H9 (cell line): ENCODE data around the gene FAT1. TPM values are rescaled to one million over a fixed set of nuclear protein-coding genes. Genes with fewer than 3 reads are reported as not detected.

Source experiments
- DNase-seq: peaks from one replicate; pipeline ENCODE4 v3.0.0-alpha.2; 2017
- H2AFZ ChIP-seq: one replicate; pipeline ENCODE4 v1.6.1; 2013; ENCODE audit warnings: mild to moderate bottlenecking, low read length, control low read depth, moderate library complexity
- H2AK5ac ChIP-seq: 2 replicates; pipeline ENCODE4 v1.6.1; 2013; ENCODE audit warnings: low read length, control low read depth, mixed read lengths; ENCODE audit not compliant: insufficient read length
- H2BK120ac ChIP-seq: one replicate; pipeline ENCODE4 v1.6.1; 2013; ENCODE audit warnings: low read depth, mild to moderate bottlenecking, low read length, control low read depth, inconsistent platforms; ENCODE audit not compliant: poor library complexity, severe bottlenecking
- H2BK12ac ChIP-seq: 2 replicates; pipeline ENCODE4 v1.6.1; 2013; ENCODE audit warnings: low read length, control low read depth, mixed read lengths, low read depth; ENCODE audit not compliant: insufficient read length
- H2BK15ac ChIP-seq: 2 replicates; pipeline ENCODE4 v1.6.1; 2013; ENCODE audit warnings: low read depth, low read length, control low read depth
- H2BK20ac ChIP-seq: one replicate; pipeline ENCODE4 v1.6.1; 2013; ENCODE audit warnings: low read depth, mild to moderate bottlenecking, low read length, control low read depth, inconsistent platforms; ENCODE audit not compliant: poor library complexity, severe bottlenecking
- H2BK5ac ChIP-seq: 2 replicates; pipeline ENCODE4 v1.6.1; 2013; ENCODE audit warnings: low read length, control low read depth, mixed read lengths; ENCODE audit not compliant: insufficient read length
- H3K14ac ChIP-seq: 2 replicates; pipeline ENCODE4 v1.6.1; 2013; ENCODE audit warnings: low read length, control low read depth; ENCODE audit not compliant: insufficient read depth
- H3K18ac ChIP-seq: 2 replicates; pipeline ENCODE4 v1.6.1; 2013; ENCODE audit warnings: low read depth, mild to moderate bottlenecking, mixed read lengths, low read length, control low read depth; ENCODE audit not compliant: insufficient read length
- H3K23ac ChIP-seq: 2 replicates; pipeline ENCODE4 v1.6.1; 2013; ENCODE audit warnings: low read length, control low read depth, mixed read lengths, low read depth; ENCODE audit not compliant: insufficient read length
- H3K23me2 ChIP-seq: 2 replicates; pipeline ENCODE4 v1.6.1; 2013; ENCODE audit warnings: low read depth, mild to moderate bottlenecking, mixed read lengths, low read length, control low read depth; ENCODE audit not compliant: insufficient read length, poor library complexity, severe bottlenecking
- H3K27ac ChIP-seq: 2 replicates; pipeline ENCODE4 v1.5.1; 2013; ENCODE audit warnings: low read length, control low read depth, mixed read lengths, low read depth; ENCODE audit not compliant: insufficient read length
- H3K27me3 ChIP-seq: 2 replicates; pipeline ENCODE4 v1.6.1; 2013; ENCODE audit warnings: low read length, control low read depth, inconsistent platforms; ENCODE audit not compliant: insufficient read depth
- H3K4ac ChIP-seq: 2 replicates; pipeline ENCODE4 v1.6.1; 2013; ENCODE audit warnings: low read depth, mild to moderate bottlenecking, control low read depth, inconsistent platforms, low read length, moderate library complexity
- H3K4me1 ChIP-seq: 2 replicates; pipeline ENCODE4 v1.6.1; 2013; ENCODE audit warnings: low read length, control low read depth, inconsistent platforms; ENCODE audit not compliant: insufficient read depth
- H3K4me2 ChIP-seq: 2 replicates; pipeline ENCODE4 v1.6.1; 2013; ENCODE audit warnings: low read length, control low read depth, mixed read lengths; ENCODE audit not compliant: insufficient read length, insufficient read depth
- H3K56ac ChIP-seq: 2 replicates; pipeline ENCODE4 v1.6.1; 2013; ENCODE audit warnings: low read depth, mild to moderate bottlenecking, mixed read lengths, low read length, control low read depth; ENCODE audit not compliant: insufficient read length
- H3K79me1 ChIP-seq: 2 replicates; pipeline ENCODE4 v1.6.1; 2013; ENCODE audit warnings: low read depth, mild to moderate bottlenecking, moderate library complexity, low read length, control low read depth, inconsistent platforms; ENCODE audit not compliant: insufficient read depth, poor library complexity, severe bottlenecking
- H3K79me2 ChIP-seq: 2 replicates; pipeline ENCODE4 v1.6.1; 2013; ENCODE audit warnings: low read length, control low read depth, inconsistent platforms; ENCODE audit not compliant: insufficient read depth
- H3K9ac ChIP-seq: 2 replicates; pipeline ENCODE4 v1.6.1; 2013; ENCODE audit warnings: low read length, control low read depth, mixed read lengths; ENCODE audit not compliant: insufficient read length; ENCODE audit errors: extremely low read depth
- H3K9me3 ChIP-seq: one replicate; pipeline ENCODE4 v1.6.1; 2013; ENCODE audit warnings: low read depth, low read length, inconsistent platforms; ENCODE audit not compliant: control insufficient read depth
- H3T11ph ChIP-seq: one replicate; pipeline ENCODE4 v1.6.1; 2013; ENCODE audit warnings: mild to moderate bottlenecking, low read length, control low read depth, inconsistent platforms
- H4K20me1 ChIP-seq: one replicate; pipeline ENCODE4 v1.6.1; 2013; ENCODE audit not compliant: control insufficient read depth, insufficient read length, insufficient read depth
- H4K5ac ChIP-seq: 2 replicates; pipeline ENCODE4 v1.6.1; 2013; ENCODE audit warnings: low read depth, mild to moderate bottlenecking, mixed read lengths, low read length, control low read depth; ENCODE audit not compliant: insufficient read length
- H4K8ac ChIP-seq: replicated peaks from 2 replicates; pipeline ENCODE4 v1.6.1; 2013; ENCODE audit warnings: low read length, control low read depth, mixed read lengths, low read depth; ENCODE audit not compliant: insufficient read length
- H4K91ac ChIP-seq: 2 replicates; pipeline ENCODE4 v1.6.1; 2013; ENCODE audit warnings: low read depth, mild to moderate bottlenecking, moderate library complexity, mixed read lengths, low read length, control low read depth; ENCODE audit not compliant: insufficient read length
- H3K27ac Mint-ChIP-seq, 3 experiments: 2 replicates in 2 of 3; 3 replicates in 1 of 3; pipeline ENCODE4 v1.8.0; 2020 to 2021; ENCODE audit warnings: mixed read lengths in 3 of 3, mild to moderate bottlenecking in 1 of 3, moderate library complexity in 1 of 3
- H3K27me3 Mint-ChIP-seq: 2 replicates; pipeline ENCODE4 v1.8.0; 2021; ENCODE audit warnings: low read depth, mild to moderate bottlenecking, moderate library complexity, mixed read lengths
- H3K36me3 Mint-ChIP-seq, 3 experiments: 2 replicates in 2 of 3; 3 replicates in 1 of 3; pipeline ENCODE4 v1.8.0; 2020 to 2021; ENCODE audit warnings: low read depth in 3 of 3, mixed read lengths in 3 of 3; ENCODE audit not compliant: insufficient read depth in 1 of 3
- H3K4me1 Mint-ChIP-seq, 2 experiments: 2 replicates each; pipeline ENCODE4 v1.8.0; 2020; ENCODE audit warnings: mixed read lengths in 2 of 2
- H3K4me3 Mint-ChIP-seq, 2 experiments: 2 replicates in 1 of 2; 3 replicates in 1 of 2; pipeline ENCODE4 v1.8.0; 2020 to 2021; ENCODE audit warnings: mild to moderate bottlenecking in 2 of 2, mixed read lengths in 2 of 2, moderate library complexity in 1 of 2
- H3K9me3 Mint-ChIP-seq, 2 experiments: 2 replicates in 1 of 2; 3 replicates in 1 of 2; pipeline ENCODE4 v1.8.0; 2020; ENCODE audit warnings: mild to moderate bottlenecking in 2 of 2, mixed read lengths in 2 of 2, moderate library complexity in 1 of 2
- CTCF ChIP-seq: fragments of 200-600 bp; sonication (generic); conservative IDR thresholded peaks from 3 replicates; pipeline ENCODE4 v1.8.0; 2021; ENCODE audit warnings: antibody characterized with exemption, mild to moderate bottlenecking
- WGBS: extraction: QIAGEN DNeasy Blood & Tissue Kit; methylation state at CpG from one replicate; pipeline ENCODE4 v1.1.7; 2013; ENCODE audit warnings: missing lambda C conversion rate, low lambda C conversion rate, mixed read lengths; ENCODE audit not compliant: insufficient read length; ENCODE audit errors: extremely low coverage; 5-methylcytosine and 5-hydroxymethylcytosine counted together
- total RNA-seq: library from RNA; stranded (reverse); gene quantifications from 2 replicates; pipeline ENCODE4 v1.2.1, GENCODE V29; 2021

FAT1 gene
- total RNA-seq, 1 experiment from 2014 or later = 173 TPM

- H3K9ac ChIP-seq = no peak overlapping the region
- no peak overlapping the region for H2AK5ac ChIP-seq
- no peaks in the 10 kb centered on the region for H3K79me1 ChIP-seq
- H3K4me2 ChIP-seq = no peak overlapping the region
- H2BK12ac ChIP-seq = no peak overlapping the region
- H3K27ac ChIP-seq = no peak overlapping the region
- TF ChIP-seq CTCF = no peak
- H3K36me3 Mint-ChIP-seq = peaks cover 37 to 82% (median 78%) of the 10 kb centered on the region in 3 experiments
- no peak overlapping the region for H3K23ac ChIP-seq
- no peak overlapping the region for H4K5ac ChIP-seq
- no peak overlapping the region for H4K8ac ChIP-seq
- no peak overlapping the region for H3K4me3 Mint-ChIP-seq
- no peak overlapping the region for H2BK20ac ChIP-seq
- WGBS = no CpG with 5 or more reads among the region's 12 CpGs
- no peak overlapping the region for H3T11ph ChIP-seq
- H3K9me3 Mint-ChIP-seq = no peaks in the 10 kb centered on the region
- no peaks in the 10 kb centered on the region for H3K27me3 Mint-ChIP-seq
- no peaks in the 10 kb centered on the region for H3K79me2 ChIP-seq
- H4K91ac ChIP-seq = no peak overlapping the region
- no peak overlapping the region for H2BK5ac ChIP-seq
- no peaks in the 10 kb centered on the region for H4K20me1 ChIP-seq
- no peaks in the 10 kb centered on the region for H3K4me1 ChIP-seq
- no peaks in the 10 kb centered on the region for H3K23me2 ChIP-seq
- H3K56ac ChIP-seq = no peak overlapping the region
- no peak overlapping the region for H3K18ac ChIP-seq
- H2BK120ac ChIP-seq = no peak overlapping the region
- no peak overlapping the region for H2AFZ ChIP-seq
- no peaks in the 10 kb centered on the region for H3K27me3 ChIP-seq
- no peak overlapping the region for H3K4ac ChIP-seq
- no peak overlapping the region for H2BK15ac ChIP-seq
- H3K4me1 Mint-ChIP-seq = peaks cover 0 to 3% of the 10 kb centered on the region in 2 experiments; a peak in 2 of 4 replicates
- no peaks in the 10 kb centered on the region for H3K9me3 ChIP-seq
- no peak overlapping the region for H3K14ac ChIP-seq
- H3K27ac Mint-ChIP-seq = no peak overlapping the region
- no peak for DNase-seq
Measured at GRCh38 chr4:186596346-186596745, 127.3 kb downstream of the FAT1 start.
